HG03354 (cell line): Measurements from ENCODE around the gene STX3.

Experiments
- ATAC-seq: cut with Tn5 transposase; IDR thresholded peaks from one replicate; pipeline ENCODE4 v1.9.1; 2021; ENCODE audit warnings: mild to moderate bottlenecking; ENCODE audit not compliant: unreplicated experiment, poor library complexity, severe bottlenecking

The STX3 gene

GRCh38 chr11:59754859-59755700, at the start of gene STX3:
TSS of gene STX3 (plus strand) at chr11:59755376. CDS start at chr11:59755606, 230 bp downstream.
- peak; percentile 79 for ATAC-seq

- ATAC-seq = no peak
Observed at GRCh38 chr11:59706518-59707285, 48.5 kb upstream of the STX3 start.

- no peak for ATAC-seq
Observed at GRCh38 chr11:59707371-59707770, 47.8 kb upstream of the STX3 start.

GRCh38 chr11:59708537-59708936, 46.6 kb upstream of the STX3 start:
- no peak for ATAC-seq

GRCh38 chr11:59710136-59710847, 44.9 kb upstream of the STX3 start:
- no peak for ATAC-seq

GRCh38 chr11:59713745-59714144, 41.4 kb upstream of the STX3 start, which contains the start of gene OR10V1:
TSS of gene OR10V1 (minus strand) at chr11:59713845. CDS start at chr11:59713845, 0 bp downstream.
- ATAC-seq = no peak

- no peak for ATAC-seq
Observed at GRCh38 chr11:59716051-59716450, 39.1 kb upstream of the STX3 start.

- ATAC-seq = no peak
Observed at GRCh38 chr11:59719556-59719955, 35.6 kb upstream of the STX3 start.

GRCh38 chr11:59724066-59724465, 31.1 kb upstream of the STX3 start:
- ATAC-seq = no peak

- ATAC-seq = no peak
Observed at GRCh38 chr11:59727426-59727825, 27.8 kb upstream of the STX3 start.

GRCh38 chr11:59728154-59728553, 27.0 kb upstream of the STX3 start:
- ATAC-seq = no peak

GRCh38 chr11:59728913-59729312, 26.3 kb upstream of the STX3 start:
- no peak for ATAC-seq

- ATAC-seq = no peak
Observed at GRCh38 chr11:59729834-59730233, 25.3 kb upstream of the STX3 start.

- no peak for ATAC-seq
Observed at GRCh38 chr11:59730896-59731565, 24.1 kb upstream of the STX3 start.

GRCh38 chr11:59746111-59746510, 9.1 kb upstream of the STX3 start:
- ATAC-seq = no peak

GRCh38 chr11:59753650-59754493, 1.3 kb upstream of the STX3 start:
- ATAC-seq = peak; percentile 72

GRCh38 chr11:59754494-59754858, 700 bp upstream of the STX3 start:
- ATAC-seq = peak; percentile 35

- peak; percentile 13 for ATAC-seq
Observed at GRCh38 chr11:59755701-59756557, 753 bp downstream of the STX3 start.
